Adipose tissue (tissue), 3 donors: Measurements from ENCODE around the gene GNAT2. TPM values are rescaled to one million over a fixed set of nuclear protein-coding genes. Genes with fewer than 3 reads are reported as not detected.

ENCODE experiments used
- H3K27ac ChIP-seq: one replicate; pipeline ENCODE4 v1.5.1; 2013; ENCODE audit warnings: low read depth, low read length
- WGBS, 3 donors: extraction: QIAGEN DNeasy Blood & Tissue Kit; methylation state at CpG; one replicate each; pipeline ENCODE4 v1.1.7; 2013; 5-methylcytosine and 5-hydroxymethylcytosine counted together
- polyA plus RNA-seq, 3 donors: library from polyadenylated mRNA; stranded (reverse); fragments of 200-250 nt; gene quantifications; one replicate each; pipeline ENCODE4 v1.2.3, GENCODE V29; 2013
- donor health status: healthy with polysubstance abuse.
- donor health status: Bipolar disorder and iron deficiency.
- donor health status: healthy.

The GNAT2 gene
- polyA plus RNA-seq, 3 donors = 0.07 TPM; not detected in 2

- H3K27ac ChIP-seq = peak overlapping the region; percentile 4
- WGBS, 3 donors = 0% methylated on average over 9 of the region's 9 CpGs
Observed at GRCh38 chr1:109620401-109620791, 980 bp upstream of the GNAT2 start.

- WGBS, 3 donors = 19 to 43% (median 42%) methylated on average over 9 of the region's 9 CpGs
- H3K27ac ChIP-seq = no peak overlapping the region
Observed at GRCh38 chr1:109618661-109619575, 498 bp downstream of the GNAT2 start.

- peak overlapping the region; percentile 74 for H3K27ac ChIP-seq
- WGBS, 3 donors = 50 to 76% (median 51%) methylated on average over 3 of the region's 3 CpGs
Observed at GRCh38 chr1:109617291-109617801, 2.1 kb downstream of the GNAT2 start.

- 55 to 71% (median 62%) methylated on average over 3 of the region's 3 CpGs for WGBS, 3 donors
- peak overlapping the region; percentile 74 for H3K27ac ChIP-seq
Observed at GRCh38 chr1:109616391-109616790, 3.0 kb downstream of the GNAT2 start.

GRCh38 chr1:109615879-109616278 is 3.5 kb downstream of the GNAT2 start:
- 28 to 62% (median 44%) methylated on average over 3 of the region's 3 CpGs for WGBS, 3 donors
- H3K27ac ChIP-seq = peak overlapping the region; percentile 74

- no peak overlapping the region for H3K27ac ChIP-seq
- 63 to 74% (median 63%) methylated on average over 7 of the region's 7 CpGs for WGBS, 3 donors
Observed at GRCh38 chr1:109613361-109614147, 5.9 kb downstream of the GNAT2 start.

GRCh38 chr1:109611308-109611990 is 8.0 kb downstream of the GNAT2 start:
- H3K27ac ChIP-seq = no peak overlapping the region
- 83 to 97% (median 87%) methylated on average over 13 of the region's 13 CpGs for WGBS, 3 donors

GRCh38 chr1:109610609-109611307 is 8.7 kb downstream of the GNAT2 start:
- no peak overlapping the region for H3K27ac ChIP-seq
- WGBS, 3 donors = 69 to 75% (median 72%) methylated on average over 3 of the region's 3 CpGs

GRCh38 chr1:109609881-109610280 is 9.5 kb downstream of the GNAT2 start:
- 92 to 98% (median 97%) methylated on average over 3 of the region's 3 CpGs for WGBS, 3 donors
- no peak overlapping the region for H3K27ac ChIP-seq

- H3K27ac ChIP-seq = no peak overlapping the region
- WGBS, 3 donors = 93 to 100% (median 94%) methylated on average over 1 of the region's 1 CpG
Observed at GRCh38 chr1:109605381-109605780, 14.0 kb downstream of the GNAT2 start.

- no peak overlapping the region for H3K27ac ChIP-seq
- 95 to 98% (median 98%) methylated on average over 3 of the region's 3 CpGs for whole genome bisulfite sequencing, 3 donors
Observed at GRCh38 chr1:109603229-109603628, 16.2 kb downstream of the GNAT2 start.

GRCh38 chr1:109598655-109599054 is 20.8 kb downstream of the GNAT2 start:
- WGBS, 3 donors = 87 to 94% (median 91%) methylated on average over 5 of the region's 5 CpGs
- H3K27ac ChIP-seq = no peak overlapping the region

GRCh38 chr1:109598156-109598555 is 21.3 kb downstream of the GNAT2 start:
- H3K27ac ChIP-seq = no peak overlapping the region
- 85 to 96% (median 96%) methylated on average over 1 of the region's 1 CpG for WGBS, 3 donors

- 92 to 96% (median 93%) methylated on average over 2 of the region's 2 CpGs for WGBS, 3 donors
- H3K27ac ChIP-seq = no peak overlapping the region
Observed at GRCh38 chr1:109595531-109595930, 23.9 kb downstream of the GNAT2 start.

- no peak overlapping the region for H3K27ac ChIP-seq
Observed at GRCh38 chr1:109592916-109593315, 26.5 kb downstream of the GNAT2 start.

GRCh38 chr1:109589679-109590078 is 29.7 kb downstream of the GNAT2 start:
- H3K27ac ChIP-seq = no peak overlapping the region

- no peak overlapping the region for H3K27ac ChIP-seq
- WGBS, 3 donors = 42 to 74% (median 71%) methylated on average over 3 of the region's 3 CpGs
Observed at GRCh38 chr1:109589177-109589576, 30.2 kb downstream of the GNAT2 start.

- no peak overlapping the region for H3K27ac ChIP-seq
- WGBS, 3 donors = 74 to 94% (median 78%) methylated on average over 3 of the region's 3 CpGs
Observed at GRCh38 chr1:109586055-109586454, 33.4 kb downstream of the GNAT2 start.
